ENCODE data around the gene LRRC4C. TPM values are rescaled to one million over a fixed set of nuclear protein-coding genes. Genes with fewer than 3 reads are reported as not detected.
"Not testable (repeated sequence)": the region's sequence is repeated elsewhere in the genome, so short reads cannot be mapped to it uniquely, and the experiment has no call there.

The LRRC4C gene
- polyA plus RNA-seq, 1 experiment = not detected

- DNase-seq (ENCODE audit: low read depth) = no peak
- POLR2A ChIA-PET = no interaction called here
- Histone ChIP-seq H3K4me3 (ENCODE audit: low read depth, low read length) (no peak overlapping the region), H3K36me3 (ENCODE audit: control insufficient read depth, insufficient read depth, low read length) (no peaks in the 10 kb centered on the region), H3K27me3 (ENCODE audit: control insufficient read depth, insufficient read depth, low read length) (no peaks in the 10 kb centered on the region)
- TF ChIP-seq CTCF (IDR thresholded peaks at IDR 0.05; ENCODE audit: insufficient read depth, low read depth, low read length) = no peak
- CTCF ChIA-PET = no interaction called here
Observed at GRCh38 chr11:41031551-41032060, 427.8 kb downstream of the LRRC4C start.

- TF ChIP-seq CTCF (IDR thresholded peaks at IDR 0.05; ENCODE audit: insufficient read depth, low read depth, low read length) = no peak
- POLR2A ChIA-PET = no interaction called here
- DNase-seq (ENCODE audit: low read depth) = no peak
- Histone ChIP-seq H3K27me3 (ENCODE audit: control insufficient read depth, insufficient read depth, low read length) (no peaks in the 10 kb centered on the region), H3K36me3 (ENCODE audit: control insufficient read depth, insufficient read depth, low read length) (no peaks in the 10 kb centered on the region), H3K4me3 (ENCODE audit: low read depth, low read length) (no peak overlapping the region)
- CTCF ChIA-PET = interaction anchor here (0.6 kb wide), 1 partner anchor 1208 kb away, joined by 3 read pairs; no protein-coding TSS in a partner anchor
Observed at GRCh38 chr11:41020259-41020658, 439.2 kb downstream of the LRRC4C start.

GRCh38 chr11:41019666-41020065 is 439.8 kb downstream of the LRRC4C start:
- H3K27me3 ChIP-seq (ENCODE audit: control insufficient read depth, insufficient read depth, low read length); H3K4me3 ChIP-seq (ENCODE audit: low read depth, low read length); CTCF ChIA-PET; POLR2A ChIA-PET; DNase-seq (ENCODE audit: low read depth); H3K36me3 ChIP-seq (ENCODE audit: control insufficient read depth, insufficient read depth, low read length): not testable (repeated sequence)

- no peak for TF ChIP-seq CTCF (IDR thresholded peaks at IDR 0.05; ENCODE audit: insufficient read depth, low read depth, low read length)
- Histone ChIP-seq H3K36me3 (ENCODE audit: control insufficient read depth, insufficient read depth, low read length) (no peaks in the 10 kb centered on the region), H3K4me3 (ENCODE audit: low read depth, low read length) (no peak overlapping the region), H3K27me3 (ENCODE audit: control insufficient read depth, insufficient read depth, low read length) (no peaks in the 10 kb centered on the region)
- no peak for DNase-seq (ENCODE audit: low read depth)
- ChIA-PET POLR2A (no interaction called here), CTCF (interaction anchor here (0.6 to 1.0 kb wide), 2 partner anchors 9 to 32 kb away, joined by 3 read pairs; no protein-coding TSS in a partner anchor)
Observed at GRCh38 chr11:41018224-41018623, 441.2 kb downstream of the LRRC4C start.

- ChIA-PET POLR2A (no interaction called here), CTCF (no interaction called here)
- TF ChIP-seq CTCF (IDR thresholded peaks at IDR 0.05; ENCODE audit: insufficient read depth, low read depth, low read length) = no peak
- no peak overlapping the region for H3K4me3 ChIP-seq (ENCODE audit: low read depth, low read length)
- H3K36me3 ChIP-seq (ENCODE audit: control insufficient read depth, insufficient read depth, low read length) = no peaks in the 10 kb centered on the region
- DNase-seq (ENCODE audit: low read depth) = no peak
- no peaks in the 10 kb centered on the region for H3K27me3 ChIP-seq (ENCODE audit: control insufficient read depth, insufficient read depth, low read length)
Observed at GRCh38 chr11:41010361-41011050, 448.9 kb downstream of the LRRC4C start.

- no peak for DNase-seq (ENCODE audit: low read depth)
- ChIA-PET CTCF (no interaction called here), POLR2A (no interaction called here)
- H3K27me3 ChIP-seq (ENCODE audit: control insufficient read depth, insufficient read depth, low read length) = no peaks in the 10 kb centered on the region
- no peak overlapping the region for H3K4me3 ChIP-seq (ENCODE audit: low read depth, low read length)
- no peaks in the 10 kb centered on the region for H3K36me3 ChIP-seq (ENCODE audit: control insufficient read depth, insufficient read depth, low read length)
- no peak for TF ChIP-seq CTCF (IDR thresholded peaks at IDR 0.05; ENCODE audit: insufficient read depth, low read depth, low read length)
Observed at GRCh38 chr11:41005986-41006385, 453.5 kb downstream of the LRRC4C start.

All from BJ (cell line).